ENCODE data around the gene ADRB2.
"Not testable (repeated sequence)": the region's sequence is repeated elsewhere in the genome, so short reads cannot be mapped to it uniquely, and the experiment has no call there.

Gene ADRB2

GRCh38 chr5:148856424-148856823 lies 30.0 kb downstream of the ADRB2 start:
- DNase-seq, result no peak

GRCh38 chr5:148857474-148857873 lies 31.1 kb downstream of the ADRB2 start:
- DNase-seq, result no peak

GRCh38 chr5:148858106-148858505 lies 31.7 kb downstream of the ADRB2 start:
- DNase-seq, result no peak

- DNase-seq, result no peak
These were observed 32.1 kb downstream of the ADRB2 start for GRCh38 chr5:148858547-148858946.

- no peak for DNase-seq
These were observed 33.3 kb downstream of the ADRB2 start for GRCh38 chr5:148859703-148860102.

GRCh38 chr5:148860599-148860998 lies 34.2 kb downstream of the ADRB2 start:
- DNase-seq, result no peak

- DNase-seq, result no peak
These were observed 34.7 kb downstream of the ADRB2 start for GRCh38 chr5:148861088-148861487.

- no peak for DNase-seq
These were observed 35.3 kb downstream of the ADRB2 start for GRCh38 chr5:148861696-148862095.

- no peak for DNase-seq
These were observed 37.9 kb downstream of the ADRB2 start for GRCh38 chr5:148864113-148864841.

GRCh38 chr5:148866024-148866423 lies 39.6 kb downstream of the ADRB2 start:
- DNase-seq, result no peak

- no peak for DNase-seq
These were observed 46.7 kb downstream of the ADRB2 start for GRCh38 chr5:148873120-148873519.

GRCh38 chr5:148873690-148874485 lies 47.5 kb downstream of the ADRB2 start:
- DNase-seq, result no peak

- DNase-seq, result no peak
These were observed 48.9 kb downstream of the ADRB2 start for GRCh38 chr5:148875205-148875875.

GRCh38 chr5:148877436-148877835 lies 51.0 kb downstream of the ADRB2 start:
- not testable (repeated sequence) for DNase-seq

Measured in DMS 273 treated with DMSO at 0.1 percent for 48 hours (cell line).